Activated CD4-positive, alpha-beta T cell treated with anti-CD3 and anti-CD28 coated beads, Interleukin-2, amount 50 U/mL, for 48 hours (primary cell): Measurements from ENCODE around the gene ZNF474.

Experiments used
- DNase-seq, 2 experiments: peaks; one replicate each; pipeline ENCODE4 v3.0.0-alpha.2; 2020

The ZNF474 gene

DNA sequence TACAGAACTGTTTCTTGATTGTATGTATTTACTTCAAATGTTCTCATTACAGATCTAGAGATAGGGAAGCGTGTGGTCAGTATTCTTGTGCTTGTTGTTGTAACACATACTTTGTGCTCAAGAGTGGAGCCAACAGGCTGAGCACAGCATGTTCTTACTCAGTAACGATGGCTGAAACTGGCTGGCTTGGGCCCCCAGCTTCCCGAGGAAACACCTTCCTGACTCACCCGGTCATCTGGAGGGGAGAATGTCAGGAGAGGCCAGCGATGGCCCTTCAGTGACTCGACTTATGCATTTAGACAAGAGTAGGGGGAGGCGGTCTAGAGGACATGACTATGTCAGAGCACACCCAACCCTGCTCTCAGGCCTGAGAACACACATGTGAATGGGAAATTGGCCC, 25.6 kb downstream of the ZNF474 start:
- DNase-seq, result no peak

DNA sequence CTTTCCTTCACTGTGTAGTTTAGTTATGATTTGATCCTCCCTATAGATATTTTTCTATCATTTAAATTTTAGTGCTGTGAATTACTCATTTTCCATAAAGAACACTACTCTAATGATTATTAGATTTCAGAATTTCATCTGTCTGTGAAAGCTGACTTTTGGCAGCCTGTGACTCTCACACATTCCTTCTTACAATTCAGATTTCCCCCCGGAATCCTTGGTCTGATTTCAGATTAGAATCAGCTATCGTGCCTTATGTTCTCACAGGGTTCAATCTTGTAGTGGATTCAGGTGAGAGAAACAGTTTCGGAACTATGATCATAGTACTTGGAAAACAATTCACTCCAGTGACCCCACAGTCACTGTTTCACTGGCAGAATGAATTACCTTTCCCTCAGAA, 26.2 kb downstream of the ZNF474 start:
- DNase-seq, result no peak

DNA sequence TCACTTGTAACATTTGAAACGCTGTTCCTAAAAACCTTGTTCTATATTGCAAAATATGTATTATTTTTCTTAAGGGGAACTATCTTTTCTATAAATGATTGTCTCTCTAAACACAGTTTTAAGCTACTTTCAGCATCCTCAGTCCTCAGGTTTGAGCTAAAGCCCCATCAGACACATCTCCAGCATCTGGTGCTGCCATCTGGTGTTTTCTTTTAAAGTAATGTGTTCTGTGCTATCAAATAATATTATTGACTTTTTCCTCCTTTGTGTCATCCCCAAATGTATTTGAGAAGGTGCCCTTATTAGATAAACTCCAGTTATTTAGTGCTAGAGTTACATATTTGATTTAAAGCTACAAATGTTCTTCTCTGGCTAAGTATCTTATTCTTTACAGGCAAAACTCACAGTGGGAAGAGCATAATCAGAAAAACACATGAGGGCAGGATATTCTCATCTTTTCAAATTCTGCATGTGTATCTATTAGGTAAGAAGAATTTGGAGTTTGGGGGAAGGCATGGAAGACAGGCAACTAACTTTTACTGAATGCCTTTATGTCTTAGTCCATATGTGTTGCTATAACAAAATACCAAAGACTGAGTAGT, 27.5 kb downstream of the ZNF474 start:
- DNase-seq, result no peak

GRCh38 chr5:122162100-122162638, 32.8 kb downstream of the ZNF474 start:
- no peak for DNase-seq

GRCh38 chr5:122163121-122164069, 34.0 kb downstream of the ZNF474 start:
- DNase-seq, result no peak

DNA sequence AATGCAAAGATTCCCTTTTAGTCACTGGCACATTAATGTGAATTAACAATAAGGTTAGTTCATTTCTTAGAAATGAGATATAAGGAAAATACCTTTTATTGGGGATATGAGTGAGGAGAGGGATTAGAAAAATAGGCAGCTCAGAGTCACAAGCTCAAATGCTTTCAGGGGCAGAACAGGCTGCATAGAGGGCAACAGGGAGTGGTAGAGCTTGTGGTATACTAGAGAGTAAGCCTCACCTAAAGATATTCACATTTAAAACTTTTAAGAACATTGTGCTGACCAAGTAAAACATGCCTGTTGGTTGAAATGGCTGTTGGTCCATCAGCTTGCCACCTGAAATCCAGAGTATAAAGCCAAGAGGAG, 34.7 kb downstream of the ZNF474 start:
- DNase-seq, result no peak

- no peak for DNase-seq
These were observed 35.6 kb downstream of the ZNF474 start for GRCh38 chr5:122164831-122165558.

DNA sequence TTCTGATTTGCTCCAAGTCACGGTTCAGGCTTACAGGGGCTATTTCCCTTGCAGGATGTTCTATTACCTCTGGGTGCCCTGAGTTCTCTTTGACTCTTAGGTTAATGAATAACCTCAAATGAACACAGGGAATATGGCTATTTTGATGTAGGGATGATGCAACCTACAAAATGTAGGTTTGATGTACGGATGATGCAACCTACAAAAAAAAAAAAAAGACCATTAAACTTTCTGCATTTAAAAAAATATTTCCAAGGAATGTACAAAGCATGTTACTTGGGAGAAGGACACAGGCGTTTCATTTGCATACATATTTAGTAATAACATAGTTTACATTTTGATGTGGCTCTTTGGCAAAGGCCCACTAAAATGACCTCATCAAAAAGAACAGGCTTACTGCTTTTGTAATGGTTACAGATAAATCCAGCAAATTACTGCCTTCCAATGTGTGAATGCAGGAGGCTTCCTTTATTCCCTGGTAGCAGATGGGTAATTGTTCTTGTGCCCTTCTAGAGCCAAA, 36.3 kb downstream of the ZNF474 start:
- no peak for DNase-seq

DNA sequence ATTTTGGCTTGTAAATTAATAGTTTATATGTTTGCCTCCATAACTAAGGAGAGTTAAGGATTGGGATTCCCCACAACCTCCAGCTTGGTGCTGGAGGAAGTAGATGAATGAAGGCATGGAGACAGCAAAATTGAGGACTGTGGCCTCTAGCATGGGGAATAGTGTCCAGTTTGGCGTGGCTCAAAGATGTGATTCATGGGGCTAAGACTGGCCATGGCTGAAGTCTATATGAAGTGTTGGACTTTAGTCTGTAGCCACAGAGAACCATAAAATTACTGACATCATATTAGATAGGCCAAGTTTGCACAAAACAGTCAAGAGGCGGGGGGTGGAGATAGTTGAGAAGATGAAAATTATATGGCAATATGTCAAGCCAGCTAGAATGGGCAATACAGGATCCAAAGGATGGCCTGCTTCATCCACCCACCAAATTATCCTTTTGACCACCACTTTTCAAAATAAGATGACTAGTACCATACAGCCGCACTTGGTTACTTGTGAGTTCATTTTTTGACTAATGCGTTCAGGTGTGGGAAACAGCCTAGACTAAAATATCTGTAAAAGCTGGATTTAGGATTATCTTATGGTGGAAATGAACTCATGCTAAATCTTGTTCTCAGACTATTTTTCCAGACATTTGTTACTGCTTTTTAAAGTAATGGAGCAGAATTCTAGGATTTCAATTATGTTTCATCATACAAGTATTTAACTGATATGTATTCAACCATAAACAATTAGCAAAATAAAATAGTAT, 40.2 kb downstream of the ZNF474 start:
- no peak for DNase-seq

DNA sequence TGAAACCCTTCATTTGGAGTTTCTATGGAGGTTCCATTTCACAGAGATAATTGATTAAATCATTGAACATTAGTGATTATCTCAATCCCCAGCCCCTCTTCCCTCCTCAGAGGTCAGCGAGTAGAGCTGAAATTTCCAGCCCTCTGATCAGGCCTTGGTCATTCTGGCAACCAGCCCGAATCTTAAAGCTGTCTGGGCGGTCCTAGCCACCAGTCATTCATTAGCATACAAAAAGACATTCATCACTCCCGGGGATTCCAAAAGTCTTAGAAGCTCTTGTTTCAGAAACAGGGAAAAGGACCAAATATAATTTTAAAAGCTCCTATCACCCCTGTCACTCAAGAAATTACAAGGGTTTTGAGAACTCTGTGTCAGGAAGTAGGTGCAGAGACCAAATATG, 41.3 kb downstream of the ZNF474 start:
- DNase-seq, result no peak

DNA sequence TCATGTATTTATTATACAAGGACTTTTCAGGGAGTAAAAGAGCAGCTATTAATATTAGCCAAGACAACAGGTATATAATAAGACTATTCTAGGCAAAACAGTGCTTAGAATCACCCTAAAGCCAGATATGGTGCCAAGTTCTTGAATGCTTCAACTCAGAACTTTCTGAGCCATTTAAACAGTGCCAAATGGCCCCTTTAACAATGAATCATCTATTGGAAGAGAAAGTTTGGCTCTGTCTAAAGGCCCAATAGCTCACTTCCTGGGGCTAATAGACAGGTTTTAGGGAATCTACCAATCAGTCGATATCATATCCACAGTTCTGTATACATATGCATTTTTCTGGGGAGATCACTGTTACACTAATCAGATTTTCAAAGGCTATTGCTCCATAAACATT, 42.9 kb downstream of the ZNF474 start:
- no peak for DNase-seq

DNA sequence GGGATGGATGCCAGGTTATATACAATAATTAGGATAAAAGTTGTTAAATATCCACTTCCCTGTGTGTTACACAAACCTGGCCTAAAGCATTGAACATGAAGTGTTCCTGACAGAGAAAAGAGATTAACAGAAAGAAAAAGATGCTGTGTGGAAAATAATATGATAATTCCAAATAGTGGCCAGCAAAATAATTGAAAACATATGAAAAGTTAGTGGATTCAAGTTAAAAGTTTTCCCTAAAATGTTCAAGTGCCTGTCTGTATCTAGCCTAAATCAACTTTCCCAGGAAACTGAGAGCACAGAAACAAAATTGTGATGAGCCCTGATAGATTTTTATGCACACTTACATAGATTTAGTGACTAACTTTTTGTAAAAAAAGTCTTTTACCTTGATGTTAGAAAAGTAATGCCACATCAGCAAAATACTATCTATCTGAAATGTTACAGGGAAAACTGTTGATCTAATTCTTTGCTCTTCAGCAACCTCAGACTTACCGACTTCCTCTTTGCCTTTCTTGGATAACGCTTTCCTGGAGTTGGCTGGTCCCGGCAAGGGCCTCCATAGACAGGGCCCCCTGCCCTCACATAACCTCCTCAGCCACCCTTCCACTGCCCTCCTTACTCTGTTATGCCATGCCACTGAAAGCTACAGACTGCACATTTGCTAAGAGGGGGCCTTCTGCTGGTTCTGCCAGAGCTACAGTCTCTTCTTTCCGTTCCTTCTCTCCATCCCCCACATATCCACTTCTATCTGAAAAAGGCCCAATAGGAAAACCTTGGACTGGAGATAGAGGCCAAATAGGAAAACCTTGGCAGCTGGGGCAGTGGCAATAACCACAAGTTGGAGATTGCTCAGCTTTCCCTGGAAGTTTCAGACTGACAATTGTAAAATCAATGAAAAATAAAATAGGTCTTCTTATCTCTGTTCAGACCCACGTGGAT, 44.4 kb downstream of the ZNF474 start:
- DNase-seq, result no peak

DNA sequence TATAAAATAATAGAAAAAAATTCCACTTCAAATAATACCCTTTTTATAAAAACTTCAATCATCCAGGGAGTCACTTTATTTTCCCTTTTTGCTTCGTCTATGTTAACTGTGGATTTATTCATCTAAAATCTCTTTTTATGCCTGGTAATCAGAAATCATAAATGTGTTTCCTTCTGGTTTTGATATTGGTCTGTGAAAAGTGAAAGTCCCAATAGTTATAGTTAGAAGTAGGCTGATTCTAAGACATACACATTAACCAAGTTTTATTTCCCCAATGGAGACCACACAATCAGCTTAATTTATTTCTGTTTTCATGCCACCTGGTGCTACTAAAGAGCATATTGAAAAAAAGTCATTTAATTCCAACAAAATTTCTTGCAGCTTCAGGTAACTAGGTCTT, 45.7 kb downstream of the ZNF474 start:
- DNase-seq, result no peak

GRCh38 chr5:122175852-122176251, 46.5 kb downstream of the ZNF474 start:
- no peak for DNase-seq

DNA sequence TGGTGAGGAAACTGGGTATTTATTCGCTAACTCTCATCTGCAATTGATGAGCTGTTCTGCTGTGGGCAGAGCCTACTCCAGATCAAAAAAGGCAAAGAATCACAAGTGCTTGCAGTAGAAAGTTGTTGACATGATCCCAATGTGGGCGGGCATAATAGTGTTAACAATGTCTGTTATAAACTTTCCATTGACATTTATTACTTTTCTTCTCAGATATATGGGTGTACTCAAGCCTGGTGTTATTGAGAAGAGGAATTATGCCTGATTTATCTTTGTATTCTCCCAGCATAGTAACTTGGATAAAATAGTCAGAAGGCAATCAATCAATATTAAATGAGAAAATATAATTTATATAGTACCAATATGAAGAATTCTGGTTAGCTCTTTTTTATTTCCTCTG, 47.8 kb downstream of the ZNF474 start:
- no peak for DNase-seq

DNA sequence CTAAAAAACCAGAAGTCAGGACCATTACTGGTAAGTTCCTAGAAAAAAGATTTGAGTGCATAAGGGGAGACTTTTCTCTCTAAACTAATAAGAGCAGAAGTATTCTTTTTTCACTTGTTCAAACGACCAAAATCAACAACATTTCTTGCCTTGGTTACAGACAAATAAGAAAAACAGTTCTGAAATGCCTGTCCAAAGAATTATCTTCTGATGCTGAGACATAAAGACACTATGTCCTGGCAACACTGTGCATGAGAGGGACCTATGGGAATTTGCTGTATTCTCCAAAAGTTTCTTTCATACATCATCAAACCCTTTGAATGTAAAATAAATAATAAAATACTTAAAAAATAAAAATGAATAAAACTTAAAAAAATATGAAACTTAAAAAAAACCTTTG, 50.4 kb downstream of the ZNF474 start:
- DNase-seq, result no peak

DNA sequence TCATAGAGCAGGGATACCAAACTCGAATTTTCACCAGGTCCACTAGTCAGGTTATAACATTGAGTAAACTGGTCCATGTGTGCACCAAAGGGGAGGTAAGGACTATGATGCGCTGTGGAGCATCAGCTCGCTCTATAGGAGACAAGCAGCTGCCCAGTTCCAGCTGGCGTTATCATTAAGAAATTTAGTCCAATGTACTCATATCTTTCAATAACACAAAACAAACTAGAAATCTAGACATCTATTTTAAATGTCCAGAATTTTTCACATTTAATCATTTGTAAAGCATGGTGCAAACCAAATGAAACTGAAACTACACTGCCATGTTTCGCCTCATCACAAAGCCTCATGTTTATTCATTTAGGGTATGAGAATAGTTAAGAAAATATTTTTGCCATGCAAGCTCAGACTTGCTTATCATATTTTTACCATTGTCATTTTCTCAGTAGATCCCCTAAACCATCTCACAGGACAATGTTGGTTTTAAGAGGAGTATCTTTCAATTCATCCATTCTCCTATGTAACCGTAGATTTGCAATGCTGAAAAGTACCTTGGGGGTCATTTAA, 50.9 kb downstream of the ZNF474 start:
- no peak for DNase-seq

DNA sequence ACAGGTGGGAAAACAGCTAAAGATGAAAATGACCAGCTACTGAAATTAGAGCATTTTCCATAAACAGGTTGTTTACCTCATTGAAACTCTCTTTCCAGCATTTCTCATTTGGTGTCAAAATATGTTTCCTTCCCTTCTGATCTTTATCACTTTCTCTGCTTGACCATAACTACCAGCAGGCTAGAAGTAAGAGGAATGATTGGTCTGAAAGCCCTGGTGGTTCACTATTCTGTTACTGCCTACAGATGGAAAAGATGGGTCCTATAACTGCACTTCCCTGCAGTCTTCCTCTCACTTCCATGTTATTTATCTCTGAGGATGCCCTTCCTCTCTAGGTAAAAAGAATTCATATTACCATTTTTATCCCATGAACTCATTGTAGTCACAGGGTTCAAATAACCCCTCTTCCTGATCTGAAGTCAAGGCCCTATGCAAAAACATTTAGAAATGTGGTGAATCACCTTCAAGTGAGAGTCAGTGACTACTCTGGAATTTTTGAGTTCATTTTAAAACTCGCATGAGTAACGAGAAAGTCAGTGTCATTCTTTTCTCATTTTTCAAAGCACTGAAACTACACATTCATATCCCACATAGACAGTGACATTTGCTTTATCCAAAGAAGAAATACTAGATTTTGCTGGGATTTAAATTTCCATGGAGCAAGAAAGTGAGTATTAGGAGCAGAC, 51.7 kb downstream of the ZNF474 start:
- no peak for DNase-seq

- DNase-seq, result no peak
These were observed 52.5 kb downstream of the ZNF474 start for GRCh38 chr5:122181863-122182262.

DNA sequence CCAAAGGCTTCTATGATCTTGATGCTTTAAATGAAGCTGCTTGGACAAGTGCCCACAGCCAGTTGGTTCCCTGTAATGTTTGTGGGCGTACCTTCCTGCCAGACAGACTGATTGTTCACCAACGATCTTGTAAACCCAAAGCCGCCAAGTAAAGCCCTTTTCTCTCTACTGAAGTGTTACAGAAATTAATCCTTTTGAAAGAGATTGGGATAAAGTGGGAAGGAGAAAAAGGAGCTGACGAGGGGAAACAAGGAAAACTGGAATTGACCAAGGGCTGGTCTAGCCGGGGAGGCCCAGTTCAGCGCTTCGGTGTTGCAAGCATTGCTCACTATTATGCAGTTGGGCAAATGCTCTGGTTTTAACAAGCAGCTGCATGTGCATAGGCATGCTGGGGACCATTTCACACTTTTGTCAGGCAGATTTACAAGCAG, 53.2 kb downstream of the ZNF474 start:
- DNase-seq, result no peak
